Stimulated activated naive CD8-positive, alpha-beta T cell treated with anti-CD3 and anti-CD28 coated beads, Interleukin-15, amount 100 ng/mL, for 72 hours (primary cell): Measurements from ENCODE around the gene TRIM50.

Experiments
- ATAC-seq: fragments of 150-1000 bp; cut with Tn5 transposase; 2 replicates; pipeline ENCODE4 v1.10.0; 2021; ENCODE audit warnings: mild to moderate bottlenecking, moderate library complexity
- DNase-seq, 2 donors: peaks; one replicate each; pipeline ENCODE4 v3.0.0; 2021 to 2022
- H3K27ac Mint-ChIP-seq, 2 donors: one replicate each; pipeline ENCODE4 v1.8.0; 2022; ENCODE audit warnings: mild to moderate bottlenecking in 2 of 2, mixed read lengths in 2 of 2, moderate library complexity in 2 of 2
- H3K27me3 Mint-ChIP-seq: one replicate; pipeline ENCODE4 v1.8.0; 2022; ENCODE audit warnings: mixed read lengths
- H3K4me1 Mint-ChIP-seq: one replicate; pipeline ENCODE4 v1.8.0; 2022; ENCODE audit warnings: mild to moderate bottlenecking, mixed read lengths
- H3K4me3 Mint-ChIP-seq, 2 donors: one replicate each; pipeline ENCODE4 v1.8.0; 2022; ENCODE audit warnings: mild to moderate bottlenecking in 2 of 2, mixed read lengths in 2 of 2, moderate library complexity in 1 of 2
- H3K9me3 Mint-ChIP-seq, 2 donors: one replicate each; pipeline ENCODE4 v1.8.0; 2022; ENCODE audit warnings: mixed read lengths in 2 of 2

The TRIM50 gene

DNA sequence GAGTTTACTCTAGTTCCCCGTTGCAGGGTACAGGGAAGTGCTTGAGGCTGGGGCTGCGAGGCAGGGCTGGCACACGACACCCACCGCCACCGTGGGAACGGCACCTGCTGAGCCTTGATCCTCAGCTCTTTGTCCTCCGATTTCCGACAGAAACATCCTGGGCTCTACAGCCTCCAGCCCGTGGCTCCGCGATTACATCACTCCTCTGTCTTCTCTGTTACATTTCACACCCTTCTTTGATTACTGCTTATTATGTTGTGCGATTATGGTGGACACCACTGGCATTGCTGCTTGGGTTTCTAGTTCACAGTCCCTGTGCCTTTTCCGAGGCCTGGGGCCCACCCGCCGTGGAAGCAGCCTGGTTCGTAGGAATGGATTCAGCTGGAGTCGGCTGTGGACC is 26.9 kb upstream of the TRIM50 start:
- peaks cover 10% of the 10 kb centered on the region for H3K27me3 Mint-ChIP-seq
- H3K4me1 Mint-ChIP-seq = peaks cover 6% of the 10 kb centered on the region
- no peak for ATAC-seq
- no peak overlapping the region for H3K27ac Mint-ChIP-seq
- peaks cover 0 to 10% of the 10 kb centered on the region in 2 donors for H3K9me3 Mint-ChIP-seq
- no peak for DNase-seq
- no peak overlapping the region for H3K4me3 Mint-ChIP-seq

- Mint-ChIP-seq H3K9me3 (peaks cover 0 to 10% of the 10 kb centered on the region in 2 donors), H3K4me3 (no peak overlapping the region)
- no peak for ATAC-seq
Measured at GRCh38 chr7:73354196-73354595, 26.3 kb upstream of the TRIM50 start.

GRCh38 chr7:73353243-73353642 is 25.4 kb upstream of the TRIM50 start:
- Mint-ChIP-seq H3K4me1 (no peaks in the 10 kb centered on the region), H3K9me3 (peaks cover 0 to 10% of the 10 kb centered on the region in 2 donors), H3K27ac (no peak overlapping the region), H3K27me3 (no peaks in the 10 kb centered on the region), H3K4me3 (no peak overlapping the region)
- no peak for DNase-seq
- ATAC-seq = no peak

More at GRCh38 chr7:73354196-73354595, 26.3 kb upstream of the TRIM50 start:
- H3K4me1 Mint-ChIP-seq = peaks cover 2% of the 10 kb centered on the region
- H3K27ac Mint-ChIP-seq = no peak overlapping the region
- DNase-seq = no peak
- H3K27me3 Mint-ChIP-seq = peaks cover 4% of the 10 kb centered on the region

GRCh38 chr7:73352784-73353183 is 24.9 kb upstream of the TRIM50 start:
- H3K27me3 Mint-ChIP-seq = no peaks in the 10 kb centered on the region
- H3K4me1 Mint-ChIP-seq = no peaks in the 10 kb centered on the region
- ATAC-seq (no peak), DNase-seq (no peak)
- no peak overlapping the region for H3K27ac Mint-ChIP-seq
- H3K4me3 Mint-ChIP-seq = no peak overlapping the region
- H3K9me3 Mint-ChIP-seq = peaks cover 0 to 10% of the 10 kb centered on the region in 2 donors

DNA sequence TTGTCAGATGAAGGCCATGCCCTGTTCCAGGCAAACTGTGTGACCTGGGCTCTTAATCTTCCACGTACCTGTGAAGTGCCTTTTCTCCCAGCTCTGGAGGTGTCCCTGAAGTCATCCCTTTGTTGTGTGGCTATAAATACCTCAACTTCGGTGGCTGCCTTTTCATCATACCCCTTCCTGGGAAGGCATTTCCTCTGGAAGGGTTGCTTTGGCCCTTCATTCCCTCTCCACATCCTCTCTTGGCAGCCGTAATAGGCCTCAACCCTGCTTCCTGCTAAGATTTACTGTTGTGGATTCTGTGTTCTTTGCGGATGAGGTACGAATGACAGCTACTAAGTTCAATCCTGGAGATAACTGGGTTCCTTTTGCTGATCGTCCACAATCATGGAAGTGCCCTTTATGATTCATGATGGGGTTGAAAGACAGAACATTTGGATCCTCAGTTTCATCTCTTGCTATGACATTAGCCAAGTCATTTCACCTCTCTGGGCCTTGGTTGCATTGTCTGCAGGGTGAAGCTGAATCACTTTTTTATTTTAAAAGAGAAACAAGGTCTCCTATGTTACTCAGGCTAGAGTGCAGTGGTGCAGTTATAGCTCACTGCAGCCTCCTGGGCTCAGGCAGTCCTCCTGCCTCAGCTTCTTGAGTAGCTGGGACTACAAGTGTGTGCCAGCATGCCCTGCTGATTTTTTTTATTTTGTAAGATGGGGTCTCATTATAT is 23.7 kb upstream of the TRIM50 start:
- no peaks in the 10 kb centered on the region for H3K4me1 Mint-ChIP-seq
- H3K27ac Mint-ChIP-seq = peak overlapping the region in 1 of 2 donors; percentile 75
- H3K4me3 Mint-ChIP-seq = no peak overlapping the region
- no peaks in the 10 kb centered on the region for H3K27me3 Mint-ChIP-seq
- DNase-seq (no peak), ATAC-seq (no peak)
- H3K9me3 Mint-ChIP-seq = peaks cover 0 to 10% of the 10 kb centered on the region in 2 donors

DNA sequence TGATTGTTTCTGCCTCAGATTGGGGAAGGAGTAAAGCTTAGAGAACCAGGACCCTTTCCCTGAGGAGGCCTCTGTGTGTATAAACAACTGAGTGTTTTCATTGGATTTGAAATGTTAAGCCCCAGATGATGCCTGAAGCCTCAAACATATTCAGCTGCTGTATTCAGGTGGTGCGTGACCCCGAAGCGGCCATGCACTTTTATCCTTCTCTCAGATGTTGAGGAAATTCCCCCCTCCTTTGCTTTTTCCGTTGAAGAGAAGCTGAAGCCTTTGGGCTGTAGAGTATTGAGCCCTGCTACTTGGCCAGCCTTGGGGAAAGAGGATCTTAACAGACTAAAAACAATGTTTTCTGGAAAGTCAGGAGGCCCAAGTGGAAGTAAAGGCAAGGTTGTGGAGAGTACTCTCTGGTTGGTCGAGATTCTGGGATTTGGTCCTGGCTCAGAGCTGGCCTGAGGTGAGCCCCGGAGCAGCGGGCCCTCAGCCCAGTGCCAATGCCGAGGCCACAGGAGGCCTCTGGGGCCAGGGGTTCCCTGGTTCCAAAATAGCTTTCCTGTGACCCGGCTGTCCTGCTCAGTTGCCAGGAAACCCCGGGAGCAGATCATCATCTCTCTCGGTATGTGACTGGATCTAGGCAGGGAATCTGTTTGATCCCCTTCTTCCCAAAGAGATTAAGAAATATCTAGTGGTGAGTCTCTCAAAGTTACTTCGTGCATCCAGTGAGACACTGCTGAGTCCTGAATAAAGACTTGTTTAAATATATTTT is 22.6 kb upstream of the TRIM50 start:
- peaks cover 4% of the 10 kb centered on the region for H3K4me1 Mint-ChIP-seq
- peaks cover 0 to 10% of the 10 kb centered on the region in 2 donors for H3K9me3 Mint-ChIP-seq
- no peak overlapping the region for H3K4me3 Mint-ChIP-seq
- no peak for ATAC-seq
- H3K27ac Mint-ChIP-seq = no peak overlapping the region
- no peak for DNase-seq
- no peaks in the 10 kb centered on the region for H3K27me3 Mint-ChIP-seq

GRCh38 chr7:73349763-73350162 is 21.9 kb upstream of the TRIM50 start:
- H3K9me3 Mint-ChIP-seq = peaks cover 0 to 10% of the 10 kb centered on the region in 2 donors
- H3K27ac Mint-ChIP-seq = no peak overlapping the region
- H3K27me3 Mint-ChIP-seq = no peaks in the 10 kb centered on the region
- no peak for ATAC-seq
- H3K4me3 Mint-ChIP-seq = no peak overlapping the region
- no peak for DNase-seq
- peaks cover 5% of the 10 kb centered on the region for H3K4me1 Mint-ChIP-seq

DNA sequence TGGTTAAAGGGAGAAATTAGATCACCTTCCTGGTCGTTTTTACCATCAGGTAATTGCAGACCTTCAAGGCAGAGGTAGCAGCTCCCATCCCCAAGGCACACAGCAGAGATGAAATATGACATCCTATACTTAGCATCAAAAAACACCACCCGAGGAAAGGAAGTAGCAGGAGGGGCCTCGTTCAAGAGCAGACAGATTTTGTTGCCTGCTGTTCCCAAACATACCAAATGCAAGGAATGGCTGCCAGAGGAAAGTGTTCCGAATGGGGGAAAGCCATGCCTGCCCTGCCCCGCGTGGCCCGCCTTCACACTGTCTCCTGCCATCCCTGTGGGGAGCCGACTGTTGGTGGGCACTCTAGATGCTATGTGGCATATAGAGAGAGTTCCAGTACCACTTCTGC is 18.1 kb upstream of the TRIM50 start:
- Mint-ChIP-seq H3K9me3 (no peaks in the 10 kb centered on the region), H3K4me3 (no peak overlapping the region), H3K27me3 (no peaks in the 10 kb centered on the region), H3K27ac (peak overlapping the region in 1 of 2 donors; percentile 65), H3K4me1 (peaks cover 5% of the 10 kb centered on the region)
- ATAC-seq (no peak), DNase-seq (no peak)

- DNase-seq = no peak
- no peaks in the 10 kb centered on the region for H3K27me3 Mint-ChIP-seq
- H3K4me1 Mint-ChIP-seq = peaks cover 5% of the 10 kb centered on the region
- no peak overlapping the region for H3K4me3 Mint-ChIP-seq
- peak overlapping the region in 1 of 2 donors; percentile 65 for H3K27ac Mint-ChIP-seq
- no peaks in the 10 kb centered on the region for H3K9me3 Mint-ChIP-seq
- ATAC-seq = no peak
Measured at GRCh38 chr7:73345538-73345937, 17.7 kb upstream of the TRIM50 start.

- no peak overlapping the region for H3K4me3 Mint-ChIP-seq
- no peak for ATAC-seq
- no peaks in the 10 kb centered on the region for H3K9me3 Mint-ChIP-seq
- no peaks in the 10 kb centered on the region for H3K27me3 Mint-ChIP-seq
- H3K4me1 Mint-ChIP-seq = peaks cover 5% of the 10 kb centered on the region
- no peak for DNase-seq
- no peak overlapping the region for H3K27ac Mint-ChIP-seq
Measured at GRCh38 chr7:73343671-73344380, 15.9 kb upstream of the TRIM50 start.

- DNase-seq = no peak
Measured at GRCh38 chr7:73342645-73343044, 14.8 kb upstream of the TRIM50 start.

GRCh38 chr7:73341877-73342276 is 14.0 kb upstream of the TRIM50 start:
- Mint-ChIP-seq H3K27ac (no peak overlapping the region), H3K27me3 (no peaks in the 10 kb centered on the region), H3K9me3 (no peaks in the 10 kb centered on the region), H3K4me3 (no peak overlapping the region), H3K4me1 (peaks cover 5% of the 10 kb centered on the region)
- ATAC-seq (peak; percentile 58), DNase-seq (no peak)

More at GRCh38 chr7:73342645-73343044, 14.8 kb upstream of the TRIM50 start:
- no peak for ATAC-seq
- Mint-ChIP-seq H3K27me3 (no peaks in the 10 kb centered on the region), H3K4me1 (peaks cover 5% of the 10 kb centered on the region), H3K9me3 (no peaks in the 10 kb centered on the region), H3K27ac (no peak overlapping the region), H3K4me3 (no peak overlapping the region)

DNA sequence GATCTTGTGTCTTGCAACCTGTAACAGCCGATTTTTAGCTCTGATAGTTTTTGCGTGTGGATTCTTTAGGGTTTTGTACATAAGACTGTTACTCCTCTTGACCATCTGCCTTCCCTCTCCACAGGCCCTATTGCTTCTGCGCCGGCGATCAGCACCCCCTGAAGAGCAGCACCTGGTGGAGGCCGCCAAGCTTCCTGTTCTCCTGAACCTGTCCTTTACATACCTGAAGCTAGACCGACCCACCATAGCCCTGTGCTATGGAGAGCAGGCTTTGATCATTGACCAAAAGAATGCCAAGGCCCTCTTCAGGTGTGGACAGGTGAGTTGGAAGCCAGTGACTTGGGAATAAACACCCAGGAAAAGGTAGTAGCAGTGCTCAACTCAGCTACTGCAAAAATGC is 12.6 kb upstream of the TRIM50 start:
- H3K27me3 Mint-ChIP-seq = no peaks in the 10 kb centered on the region
- no peak overlapping the region for H3K27ac Mint-ChIP-seq
- H3K4me3 Mint-ChIP-seq = no peak overlapping the region
- DNase-seq (no peak), ATAC-seq (no peak)
- H3K9me3 Mint-ChIP-seq = no peaks in the 10 kb centered on the region
- H3K4me1 Mint-ChIP-seq = peaks cover 1% of the 10 kb centered on the region

GRCh38 chr7:73338321-73338720 is 10.4 kb upstream of the TRIM50 start:
- Mint-ChIP-seq H3K27me3 (no peaks in the 10 kb centered on the region), H3K27ac (no peak overlapping the region), H3K4me3 (no peak overlapping the region), H3K4me1 (no peaks in the 10 kb centered on the region), H3K9me3 (no peaks in the 10 kb centered on the region)
- no peak for ATAC-seq
- no peak for DNase-seq

DNA sequence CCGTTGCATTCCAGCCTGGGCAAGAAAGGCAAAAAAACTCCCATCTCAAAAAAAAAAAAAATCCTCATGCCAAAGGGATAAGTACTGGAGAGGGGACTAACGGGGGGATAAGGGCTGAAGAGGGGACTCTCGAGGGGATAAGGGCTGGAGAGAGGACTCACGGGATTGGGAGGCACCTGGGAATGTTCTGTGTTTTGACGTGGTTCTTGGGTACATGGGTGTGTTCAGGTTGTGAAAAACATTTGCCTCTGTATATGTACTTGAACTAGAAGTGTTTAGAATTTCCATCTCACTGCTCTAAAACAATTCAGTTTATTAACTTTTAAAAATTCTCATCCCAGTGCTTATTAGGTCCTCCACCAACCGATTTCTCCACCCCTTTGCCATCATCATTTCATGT is 4.6 kb upstream of the TRIM50 start:
- ATAC-seq = no peak
- H3K27me3 Mint-ChIP-seq = no peaks in the 10 kb centered on the region
- H3K9me3 Mint-ChIP-seq = no peaks in the 10 kb centered on the region
- peak overlapping the region in 1 of 2 donors; percentile 82 for H3K27ac Mint-ChIP-seq
- DNase-seq = no peak
- H3K4me1 Mint-ChIP-seq = no peaks in the 10 kb centered on the region
- H3K4me3 Mint-ChIP-seq = no peak overlapping the region

DNA sequence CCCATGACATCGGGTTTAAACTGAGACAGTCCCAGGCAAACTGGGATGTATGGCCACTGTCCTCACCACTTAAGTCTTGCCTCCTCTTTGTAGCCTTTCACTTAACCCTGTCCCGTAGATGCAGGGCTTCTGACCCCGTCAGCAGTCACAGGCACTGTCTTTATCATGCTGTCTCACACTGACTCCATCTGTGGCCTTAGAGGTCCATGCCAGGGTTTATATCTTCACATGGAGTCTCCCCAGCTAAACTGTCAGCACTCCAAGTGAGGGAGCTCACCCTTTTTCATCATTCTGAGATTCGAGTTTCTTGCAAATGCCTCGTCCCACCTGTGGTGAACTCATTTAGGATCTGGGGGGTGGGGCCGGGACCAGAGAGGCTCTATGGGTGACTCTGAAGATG is 2.9 kb upstream of the TRIM50 start:
- Mint-ChIP-seq H3K27me3 (no peaks in the 10 kb centered on the region), H3K9me3 (no peaks in the 10 kb centered on the region), H3K27ac (no peak overlapping the region), H3K4me3 (no peak overlapping the region), H3K4me1 (no peaks in the 10 kb centered on the region)
- ATAC-seq = no peak
- DNase-seq = no peak
